NK-92 (cell line): ENCODE measurements around the gene RC3H2.

Source experiments
- DNase-seq: peaks from one replicate; lab custom pipeline; 2025; ENCODE audit not compliant: unreplicated experiment; lab: John Stamatoyannopoulos, UW

RC3H2 gene

GRCh38 chr9:122904823-122905710 lies at the start of gene RC3H2:
TSS of gene RC3H2 (minus strand) at chr9:122905359. CDS start at chr9:122897509, 7,850 bp downstream.
- peak; percentile 89 for DNase-seq

GRCh38 chr9:122954253-122954691 lies 49.1 kb upstream of the RC3H2 start:
- DNase-seq = no peak

- no peak for DNase-seq
Observed at GRCh38 chr9:122951056-122951455, 45.9 kb upstream of the RC3H2 start.

- no peak for DNase-seq
Observed at GRCh38 chr9:122950263-122950662, 45.1 kb upstream of the RC3H2 start.

GRCh38 chr9:122949696-122950095 lies 44.5 kb upstream of the RC3H2 start:
- no peak for DNase-seq

GRCh38 chr9:122948313-122948712 lies 43.2 kb upstream of the RC3H2 start:
- DNase-seq = no peak

- no peak for DNase-seq
Observed at GRCh38 chr9:122946461-122947005, 41.4 kb upstream of the RC3H2 start.

- DNase-seq = no peak
Observed at GRCh38 chr9:122944960-122945888, 40.1 kb upstream of the RC3H2 start.

GRCh38 chr9:122941582-122942234 lies 36.5 kb upstream of the RC3H2 start:
- no peak for DNase-seq

GRCh38 chr9:122940749-122941581 lies 35.8 kb upstream of the RC3H2 start, which contains the start of gene RABGAP1:
TSS of gene RABGAP1 (plus strand) at chr9:122941020. CDS start at chr9:122957060, 16,040 bp downstream.
- DNase-seq = peak; percentile 89

- no peak for DNase-seq
Observed at GRCh38 chr9:122940454-122940748, 35.2 kb upstream of the RC3H2 start.

GRCh38 chr9:122939601-122940000 lies 34.4 kb upstream of the RC3H2 start:
- DNase-seq = no peak

GRCh38 chr9:122936883-122937282 lies 31.7 kb upstream of the RC3H2 start:
- no peak for DNase-seq

- DNase-seq = no peak
Observed at GRCh38 chr9:122936464-122936863, 31.3 kb upstream of the RC3H2 start.

GRCh38 chr9:122931226-122932121 lies 26.3 kb upstream of the RC3H2 start, which contains the start of gene ZBTB26:
TSS of gene ZBTB26 (minus strand) at chr9:122931512. CDS start at chr9:122919934, 11,578 bp downstream.
- peak; percentile 65 for DNase-seq

- DNase-seq = no peak
Observed at GRCh38 chr9:122930541-122931225, 25.5 kb upstream of the RC3H2 start.

- no peak for DNase-seq
Observed at GRCh38 chr9:122929796-122930354, 24.7 kb upstream of the RC3H2 start.

GRCh38 chr9:122923947-122924346 lies 18.8 kb upstream of the RC3H2 start:
- no peak for DNase-seq
